PC-3 (cell line): Measurements from ENCODE around the gene TAF1D. TPM values are rescaled to one million over a fixed set of nuclear protein-coding genes. Genes with fewer than 3 reads are reported as not detected.
A peak's percentile ranks its signal among the peaks of the same experiment; 100 is the strongest.

Experiments used
- ATAC-seq: fragments of 200-7000 bp; cut with Tn5 transposase; 2 replicates; pipeline ENCODE4 v1.9.1; 2020; ENCODE audit warnings: mild to moderate bottlenecking, moderate library complexity
- BruUV-seq: library from RNA; stranded (reverse); fragments of 400-500 nt; replicated peaks from 2 replicates; lab custom pipeline; 2021; lab: Mats Ljungman, UMichigan
- CTCF ChIA-PET: fragments of 300-600 bp; sonication (Branson Sonifier 250); formaldehyde crosslinking; loops from one replicate; lab custom pipeline; 2022; ENCODE audit warnings: antibody characterized with exemption; lab: Charles Lee
- POLR2A ChIA-PET: fragments of 300-600 bp; sonication (Branson Sonifier 250); formaldehyde crosslinking; loops from one replicate; lab custom pipeline; 2022; ENCODE audit warnings: antibody characterized with exemption; ENCODE audit not compliant: unreplicated experiment; lab: Charles Lee
- DNase-seq: peaks from one replicate; pipeline ENCODE4 v3.0.0-alpha.2; 2015
- H2AFZ ChIP-seq: fragments of 300-600 bp; sonication (generic); 2 replicates; pipeline ENCODE4 v1.6.0; 2016; ENCODE audit warnings: antibody characterized with exemption, low read length
- H3F3A ChIP-seq: fragments of 300-600 bp; sonication (generic); one replicate; pipeline ENCODE4 v1.6.0; 2017; ENCODE audit warnings: antibody characterized with exemption, low read length, control low read depth, mild to moderate bottlenecking; ENCODE audit not compliant: unreplicated experiment
- H3K27ac ChIP-seq: fragments of 300-600 bp; sonication (generic); 2 replicates; pipeline ENCODE4 v1.5.1; 2016; ENCODE audit warnings: mild to moderate bottlenecking, low read length
- H3K27me3 ChIP-seq: fragments of 300-600 bp; sonication (generic); 2 replicates; pipeline ENCODE4 v1.6.1; 2016; ENCODE audit warnings: low read length, mixed read lengths
- H3K36me3 ChIP-seq: fragments of 300-600 bp; sonication (generic); 2 replicates; pipeline ENCODE4 v1.6.1; 2016; ENCODE audit warnings: low read depth, mixed run types, low read length, mixed read lengths
- H3K4me1 ChIP-seq: fragments of 300-600 bp; sonication (generic); 2 replicates; pipeline ENCODE4 v1.5.1; 2016; ENCODE audit warnings: low read length; ENCODE audit not compliant: insufficient read depth
- H3K4me2 ChIP-seq: fragments of 300-600 bp; sonication (generic); 2 replicates; pipeline ENCODE4 v1.6.0; 2016; ENCODE audit warnings: low read length
- H3K4me3 ChIP-seq: fragments of 300-600 bp; sonication (generic); 2 replicates; pipeline ENCODE4 v1.5.1; 2016; ENCODE audit warnings: mild to moderate bottlenecking, low read length, mixed read lengths
- H3K79me2 ChIP-seq: fragments of 300-600 bp; sonication (generic); 2 replicates; pipeline ENCODE4 v1.6.1; 2017; ENCODE audit warnings: low read length, mixed read lengths
- H3K9ac ChIP-seq: fragments of 300-600 bp; sonication (generic); 2 replicates; pipeline ENCODE4 v1.6.0; 2016; ENCODE audit warnings: mild to moderate bottlenecking, low read length
- H3K9me2 ChIP-seq: fragments of 300-600 bp; sonication (generic); replicated peaks from 2 replicates; pipeline ENCODE4 v1.6.1; 2016; ENCODE audit warnings: mixed run types, low read length, mixed read lengths
- H3K9me3 ChIP-seq: fragments of 300-600 bp; sonication (generic); 2 replicates; pipeline ENCODE4 v1.6.1; 2016; ENCODE audit warnings: low read length, mixed read lengths
- H4K20me1 ChIP-seq: fragments of 300-600 bp; sonication (generic); 2 replicates; pipeline ENCODE4 v1.6.1; 2016; ENCODE audit warnings: low read length, mixed read lengths
- CTCF ChIP-seq: fragments of 300-600 bp; sonication (generic); conservative IDR thresholded peaks from 2 replicates; pipeline ENCODE4 v1.5.1; 2017; ENCODE audit warnings: antibody characterized with exemption, low read depth, mild to moderate bottlenecking, low read length
- EZH2 ChIP-seq: fragments of 300-600 bp; sonication (generic); IDR thresholded peaks from one replicate; pipeline ENCODE4 v1.6.1; 2017; ENCODE audit warnings: antibody characterized with exemption, mild to moderate bottlenecking, low read length; ENCODE audit not compliant: unreplicated experiment
- EZH2phosphoT487 ChIP-seq: fragments of 300-600 bp; sonication (generic); IDR thresholded peaks from 2 replicates; pipeline ENCODE4 v1.6.1; 2018; ENCODE audit warnings: mild to moderate bottlenecking, antibody characterized with exemption, low read length, borderline replicate concordance
- intact Hi-C: fragments of 100-400 bp; cut with micrococcal nuclease; formaldehyde crosslinking; loops from 2 replicates; pipeline ENCODE4 v1.9.0; 2023
- total RNA-seq: library from RNA; depleted of rRNA; stranded (reverse); fragments of >200 nt; gene quantifications from 2 replicates; pipeline ENCODE4 v1.2.3, GENCODE V29; 2014

Gene TAF1D
- total RNA-seq, 1 experiment from 2014 or later: 135 TPM

- Histone ChIP-seq H3K4me2 (peak overlapping the region; percentile 95), H3K79me2 (peaks cover 97% of the 10 kb centered on the region), H3K36me3 (peaks cover 67% of the 10 kb centered on the region), H3K4me1 (peaks cover 35% of the 10 kb centered on the region), H3F3A (peaks cover 46% of the 10 kb centered on the region), H2AFZ (no peak overlapping the region), H4K20me1 (peaks cover 68% of the 10 kb centered on the region), H3K9me3 (no peaks in the 10 kb centered on the region), H3K9ac (peak overlapping the region; percentile 99), H3K9me2 (no peaks in the 10 kb centered on the region), H3K27ac (peak overlapping the region; percentile 75), H3K27me3 (no peaks in the 10 kb centered on the region), H3K4me3 (peak overlapping the region; percentile 96)
- TF ChIP-seq CTCF (no peak), EZH2phosphoT487 (no peak), EZH2 (no peak)
- POLR2A ChIA-PET: interaction anchor here (1.6 kb wide), 1 partner anchor 45 kb away, joined by 8 read pairs; the partner anchor contains the start of gene MED17
- CTCF ChIA-PET: interaction anchor here (0.6 kb wide), 1 partner anchor 502 kb away, joined by 3 read pairs; no protein-coding TSS in a partner anchor
- ATAC-seq (no peak), DNase-seq (peak; percentile 36)
- intact Hi-C loops: no loop called here
- BruUV-seq: no TSS peak
These were observed 2.6 kb downstream of the TAF1D start for GRCh38 chr11:93738647-93739081.

- H3K4me3 ChIP-seq: peak overlapping the region; percentile 96
These were observed 3.2 kb downstream of the TAF1D start for GRCh38 chr11:93737904-93738612.

More at GRCh38 chr11:93737904-93738612, 3.2 kb downstream of the TAF1D start:
- TF ChIP-seq CTCF (no peak), EZH2 (no peak), EZH2phosphoT487 (no peak)
- Histone ChIP-seq H3K9ac (peak overlapping the region; percentile 99), H3K9me3 (no peaks in the 10 kb centered on the region), H3K4me2 (peak overlapping the region; percentile 95), H3K4me1 (peaks cover 35% of the 10 kb centered on the region), H3K36me3 (peaks cover 73% of the 10 kb centered on the region), H3F3A (peaks cover 52% of the 10 kb centered on the region), H4K20me1 (peaks cover 74% of the 10 kb centered on the region), H3K27ac (peak overlapping the region; percentile 75), H3K27me3 (no peaks in the 10 kb centered on the region), H3K9me2 (no peaks in the 10 kb centered on the region), H3K79me2 (peaks cover 94% of the 10 kb centered on the region), H2AFZ (no peak overlapping the region)
- ChIA-PET POLR2A (interaction anchor here (0.5 to 1.6 kb wide), 2 partner anchors 19 to 46 kb away, joined by 8 to 18 read pairs; partner anchors contain the start of gene MED17), CTCF (interaction anchor here (0.6 kb wide), 2 partner anchors 95 to 502 kb away, joined by 3 read pairs; no protein-coding TSS in a partner anchor)
- no TSS peak for BruUV-seq
- intact Hi-C loops: no loop called here
- peak; percentile 87 for DNase-seq
- peak; percentile 10 for ATAC-seq
